ENCODE measurements around the gene CSNK1G1.

GRCh38 chr15:64349375-64349774 lies 6.6 kb downstream of the CSNK1G1 start:
- TF ChIP-seq CTCF (IDR thresholded peaks at IDR 0.05; ENCODE audit: low read length) (no peak), EZH2 (optimal IDR thresholded peaks at IDR 0.05; ENCODE audit: low read depth, low read length) (no peak), EZH2phosphoT487 (IDR thresholded peaks at IDR 0.05; ENCODE audit: low read length) (no peak)
